ENCODE data around the gene EPHA5.

Gene EPHA5

DNA sequence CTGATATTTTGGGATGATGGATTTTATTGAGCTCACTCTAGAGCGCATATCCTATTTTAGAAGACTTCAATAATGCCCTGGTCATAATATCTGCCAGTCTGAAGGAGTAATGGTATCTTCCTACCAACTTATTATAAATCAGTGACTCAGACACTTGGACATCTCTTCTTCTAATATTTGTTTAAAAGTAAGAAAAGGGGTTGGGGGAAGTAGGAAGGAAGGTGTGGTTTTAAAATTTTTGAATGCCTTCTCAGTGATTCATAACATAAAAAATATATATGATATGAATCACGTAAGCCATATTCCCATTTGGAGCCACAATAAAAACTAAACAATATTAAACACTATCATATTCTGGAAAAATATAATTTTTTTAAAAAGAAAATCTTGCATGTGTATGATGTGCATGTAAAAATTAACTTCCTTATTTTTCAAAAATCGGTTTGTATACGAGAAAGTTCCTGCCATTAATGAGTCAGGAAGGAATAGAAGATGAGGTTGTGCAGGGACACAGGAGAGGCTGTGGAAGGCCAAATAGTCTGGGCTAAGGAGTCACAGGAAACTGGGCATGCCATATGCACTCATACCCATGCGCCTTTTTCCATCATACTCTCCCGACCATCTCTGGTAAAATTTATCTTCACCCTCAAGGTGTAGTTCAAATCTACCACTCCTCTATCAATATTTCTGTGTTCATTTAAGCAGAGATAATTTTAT is 286.5 kb downstream of the EPHA5 start:
- TF ChIP-seq, protein P1, sequence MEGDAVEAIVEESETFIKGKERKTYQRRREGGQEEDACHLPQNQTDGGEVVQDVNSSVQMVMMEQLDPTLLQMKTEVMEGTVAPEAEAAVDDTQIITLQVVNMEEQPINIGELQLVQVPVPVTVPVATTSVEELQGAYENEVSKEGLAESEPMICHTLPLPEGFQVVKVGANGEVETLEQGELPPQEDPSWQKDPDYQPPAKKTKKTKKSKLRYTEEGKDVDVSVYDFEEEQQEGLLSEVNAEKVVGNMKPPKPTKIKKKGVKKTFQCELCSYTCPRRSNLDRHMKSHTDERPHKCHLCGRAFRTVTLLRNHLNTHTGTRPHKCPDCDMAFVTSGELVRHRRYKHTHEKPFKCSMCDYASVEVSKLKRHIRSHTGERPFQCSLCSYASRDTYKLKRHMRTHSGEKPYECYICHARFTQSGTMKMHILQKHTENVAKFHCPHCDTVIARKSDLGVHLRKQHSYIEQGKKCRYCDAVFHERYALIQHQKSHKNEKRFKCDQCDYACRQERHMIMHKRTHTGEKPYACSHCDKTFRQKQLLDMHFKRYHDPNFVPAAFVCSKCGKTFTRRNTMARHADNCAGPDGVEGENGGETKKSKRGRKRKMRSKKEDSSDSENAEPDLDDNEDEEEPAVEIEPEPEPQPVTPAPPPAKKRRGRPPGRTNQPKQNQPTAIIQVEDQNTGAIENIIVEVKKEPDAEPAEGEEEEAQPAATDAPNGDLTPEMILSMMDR (conservative IDR thresholded peaks at IDR 0.05), result no peak
- no peak overlapping the region for H3K27ac ChIP-seq

GRCh38 chr4:65381648-65382047 is 288.6 kb downstream of the EPHA5 start:
- H3K27ac ChIP-seq, result no peak overlapping the region
- TF ChIP-seq, protein P1 (conservative IDR thresholded peaks at IDR 0.05), result no peak

DNA sequence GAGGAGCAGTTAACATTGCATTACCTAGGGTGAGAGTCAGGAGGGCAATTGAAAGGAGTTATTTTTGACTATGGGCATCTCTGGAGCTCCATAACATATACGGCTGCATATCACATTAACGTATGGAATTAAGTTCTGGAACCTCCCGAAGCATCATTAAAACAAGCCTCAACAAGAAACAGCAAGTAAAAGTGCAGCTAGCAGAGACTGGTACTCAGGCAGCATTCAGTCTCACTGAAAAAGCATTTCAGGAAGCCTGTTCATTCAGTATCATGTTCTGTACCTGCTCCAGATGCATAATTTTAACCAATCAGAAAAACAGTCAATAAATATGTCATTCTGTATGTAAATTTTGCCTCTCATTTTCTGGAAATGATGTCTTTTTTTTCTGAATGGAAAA is 299.6 kb downstream of the EPHA5 start:
- TF ChIP-seq, protein P1 (conservative IDR thresholded peaks at IDR 0.05), result no peak
- no peak overlapping the region for H3K27ac ChIP-seq

- TF ChIP-seq, protein P1 (conservative IDR thresholded peaks at IDR 0.05), result no peak
Measured at GRCh38 chr4:65367306-65367705, 303.0 kb downstream of the EPHA5 start.

GRCh38 chr4:65358914-65359313 is 311.4 kb downstream of the EPHA5 start:
- H3K27ac ChIP-seq, result no peak overlapping the region
- TF ChIP-seq, protein P1 (conservative IDR thresholded peaks at IDR 0.05), result no peak

More at GRCh38 chr4:65367306-65367705, 303.0 kb downstream of the EPHA5 start:
- H3K27ac ChIP-seq, result no peak overlapping the region

DNA sequence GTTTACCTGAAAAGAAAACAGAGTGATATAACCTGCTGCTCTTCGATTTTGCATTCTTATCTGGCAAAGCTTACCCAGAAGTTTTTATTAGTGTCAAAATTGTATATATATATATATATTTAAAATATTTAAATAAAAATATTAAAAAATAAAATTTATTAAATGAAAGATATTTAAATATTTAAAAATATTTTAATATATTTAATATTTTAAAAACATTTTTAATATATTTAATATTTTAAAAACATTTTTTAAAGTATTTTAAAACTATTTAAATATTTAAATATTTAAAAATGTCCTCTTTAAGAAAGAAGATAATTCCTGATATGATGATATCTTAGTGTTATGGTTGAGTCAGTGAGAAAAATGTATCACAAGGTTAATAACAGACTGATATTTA is 317.2 kb downstream of the EPHA5 start:
- TF ChIP-seq, protein P1 (conservative IDR thresholded peaks at IDR 0.05), result no peak

GRCh38 chr4:65344278-65344825 is 325.9 kb downstream of the EPHA5 start:
- TF ChIP-seq, protein P1 (conservative IDR thresholded peaks at IDR 0.05), result no peak
- H3K27ac ChIP-seq, result no peak overlapping the region

More for the DNA sequence above, 317.2 kb downstream of the EPHA5 start:
- no peak overlapping the region for H3K27ac ChIP-seq
